ENCODE results near the gene PPM1M. TPM values are rescaled to one million over a fixed set of nuclear protein-coding genes. Genes with fewer than 3 reads are reported as not detected.

PPM1M gene
- total RNA-seq, 1 experiment from 2014 or later = 10.4 TPM

- Mint-ChIP-seq H3K4me3 (ENCODE audit: unreplicated experiment) (peak overlapping the region; percentile 86), H3K27ac (ENCODE audit: low read depth, unreplicated experiment) (peak overlapping the region; percentile 87), H3K27me3 (ENCODE audit: insufficient read depth, unreplicated experiment) (no peaks in the 10 kb centered on the region), H3K36me3 (ENCODE audit: insufficient read depth, unreplicated experiment) (no peaks in the 10 kb centered on the region), H3K9me3 (ENCODE audit: unreplicated experiment) (no peaks in the 10 kb centered on the region), H3K4me1 (ENCODE audit: insufficient read depth, unreplicated experiment) (peaks cover 35% of the 10 kb centered on the region)
- TF ChIP-seq CTCF (IDR thresholded peaks at IDR 0.05; ENCODE audit: unreplicated experiment) = no peak
- POLR2A ChIA-PET = interaction anchor here (0.6 to 6.1 kb wide), 9 partner anchors 9 to 741 kb away, joined by 3 to 120 read pairs (median 4); partner anchors contain the start of genes GLYCTK, POC1A and WDR82
- no TSS peak for BruUV-seq (replicated peaks)
- CTCF ChIA-PET = interaction anchor here (0.6 to 13.6 kb wide), 8 partner anchors 9 to 571 kb away, joined by 3 to 175 read pairs (median 4); partner anchors contain the start of gene TLR9
- intact Hi-C loops (cut with micrococcal nuclease) = no loop called here
- peak; percentile 98 for DNase-seq (ENCODE audit: unreplicated experiment)
These were observed 5.3 kb upstream of the PPM1M start for GRCh38 chr3:52240059-52240885.

GRCh38 chr3:52240886-52241370 lies 4.6 kb upstream of the PPM1M start:
- intact Hi-C loops (cut with micrococcal nuclease) = no loop called here
- ChIA-PET POLR2A (interaction anchor here (0.9 to 6.1 kb wide), 7 partner anchors 8 to 249 kb away, joined by 3 to 120 read pairs (median 5); partner anchors contain the start of genes GLYCTK, POC1A, TLR9 and WDR82), CTCF (interaction anchor here (0.6 to 13.6 kb wide), 6 partner anchors 10 to 98 kb away, joined by 3 to 175 read pairs (median 6); partner anchors contain the start of gene TLR9)
- DNase-seq (ENCODE audit: unreplicated experiment) = no peak
- H3K36me3 Mint-ChIP-seq (ENCODE audit: insufficient read depth, unreplicated experiment) = no peaks in the 10 kb centered on the region
- H3K9me3 Mint-ChIP-seq (ENCODE audit: unreplicated experiment) = no peaks in the 10 kb centered on the region
- no peak for TF ChIP-seq CTCF (IDR thresholded peaks at IDR 0.05; ENCODE audit: unreplicated experiment)
- H3K27me3 Mint-ChIP-seq (ENCODE audit: insufficient read depth, unreplicated experiment) = no peaks in the 10 kb centered on the region
- peaks cover 35% of the 10 kb centered on the region for H3K4me1 Mint-ChIP-seq (ENCODE audit: insufficient read depth, unreplicated experiment)
- H3K4me3 Mint-ChIP-seq (ENCODE audit: unreplicated experiment) = peak overlapping the region; percentile 86
- no TSS peak for BruUV-seq (replicated peaks)
- peak overlapping the region; percentile 87 for H3K27ac Mint-ChIP-seq (ENCODE audit: low read depth, unreplicated experiment)

- H3K27ac Mint-ChIP-seq (ENCODE audit: low read depth, unreplicated experiment) = no peak overlapping the region
- intact Hi-C loops (cut with micrococcal nuclease) = no loop called here
- TF ChIP-seq CTCF (IDR thresholded peaks at IDR 0.05; ENCODE audit: unreplicated experiment) = no peak
- H3K4me1 Mint-ChIP-seq (ENCODE audit: insufficient read depth, unreplicated experiment) = peaks cover 35% of the 10 kb centered on the region
- no peak overlapping the region for H3K4me3 Mint-ChIP-seq (ENCODE audit: unreplicated experiment)
- no TSS peak for BruUV-seq (replicated peaks)
- H3K9me3 Mint-ChIP-seq (ENCODE audit: unreplicated experiment) = no peaks in the 10 kb centered on the region
- ChIA-PET CTCF (interaction anchor here (0.7 to 13.6 kb wide), 3 partner anchors 11 to 361 kb away, joined by 4 to 175 read pairs (median 8); partner anchors contain the start of gene TLR9), POLR2A (interaction anchor here (0.6 to 6.1 kb wide), 4 partner anchors 16 to 36 kb away, joined by 3 to 120 read pairs (median 3); partner anchors contain the start of genes TLR9 and WDR82)
- no peaks in the 10 kb centered on the region for H3K36me3 Mint-ChIP-seq (ENCODE audit: insufficient read depth, unreplicated experiment)
- DNase-seq (ENCODE audit: unreplicated experiment) = no peak
- no peaks in the 10 kb centered on the region for H3K27me3 Mint-ChIP-seq (ENCODE audit: insufficient read depth, unreplicated experiment)
These were observed 3.5 kb upstream of the PPM1M start for GRCh38 chr3:52242039-52242438.
